GM10248 (cell line): ENCODE data around the gene MAN1A1.

ENCODE experiments used
- CTCF ChIA-PET: fragments of 300-600 bp; sonication (Branson Sonifier 250); formaldehyde crosslinking; extraction: SDS; loops from one replicate; lab custom pipeline; 2021; ENCODE audit warnings: antibody characterized with exemption; lab: Yijun Ruan, JAX
- POLR2A ChIA-PET: fragments of 350-650 bp; sonication (Branson Sonifier 250); formaldehyde crosslinking; extraction: SDS; loops from one replicate; lab custom pipeline; 2020; ENCODE audit warnings: antibody characterized with exemption; lab: Yijun Ruan, JAX
- DNase-seq: peaks from one replicate; pipeline ENCODE4 v3.0.0; 2012; ENCODE audit errors: extremely low spot score
- CTCF ChIP-seq: IDR thresholded peaks from 2 replicates; pipeline ENCODE4 v1.5.1; 2012; ENCODE audit warnings: mild to moderate bottlenecking, low read depth; ENCODE audit errors: extremely low read depth, missing control alignments, control extremely low read depth

The MAN1A1 gene

GRCh38 chr6:119308048-119308570 lies 41.5 kb downstream of the MAN1A1 start:
- ChIA-PET POLR2A (no interaction called here), CTCF (interaction anchor here (1.3 to 2.2 kb wide), 2 partner anchors 8 to 32 kb away, joined by 3 to 6 read pairs; no protein-coding TSS in a partner anchor)
- TF ChIP-seq CTCF, result no peak
- no peak for DNase-seq

- CTCF ChIA-PET, result no interaction called here
- TF ChIP-seq CTCF, result no peak
- DNase-seq, result no peak
- POLR2A ChIA-PET, result no interaction called here
These were observed 42.5 kb downstream of the MAN1A1 start for GRCh38 chr6:119307056-119307455.

GRCh38 chr6:119306396-119306968 lies 43.1 kb downstream of the MAN1A1 start:
- POLR2A ChIA-PET, result no interaction called here
- DNase-seq, result no peak
- no peak for TF ChIP-seq CTCF
- CTCF ChIA-PET, result interaction anchor here (2.5 kb wide), 1 partner anchor 8 kb away, joined by 7 read pairs; no protein-coding TSS in a partner anchor

- no peak for TF ChIP-seq CTCF
- DNase-seq, result no peak
- POLR2A ChIA-PET, result no interaction called here
- CTCF ChIA-PET, result interaction anchor here (1.3 to 1.9 kb wide), 6 partner anchors 8 to 154 kb away, joined by 3 to 8 read pairs (median 4); no protein-coding TSS in a partner anchor
These were observed 46.2 kb downstream of the MAN1A1 start for GRCh38 chr6:119303164-119303887.

GRCh38 chr6:119301429-119301828 lies 48.1 kb downstream of the MAN1A1 start:
- POLR2A ChIA-PET, result no interaction called here
- DNase-seq, result no peak
- TF ChIP-seq CTCF, result no peak
- CTCF ChIA-PET, result interaction anchor here (1.7 kb wide), 1 partner anchor 10 kb away, joined by 7 read pairs; no protein-coding TSS in a partner anchor

- TF ChIP-seq CTCF, result no peak
- CTCF ChIA-PET, result interaction anchor here (1.1 to 1.7 kb wide), 3 partner anchors 8 to 14 kb away, joined by 4 to 6 read pairs (median 5); no protein-coding TSS in a partner anchor
- no peak for DNase-seq
- POLR2A ChIA-PET, result no interaction called here
These were observed 49.9 kb downstream of the MAN1A1 start for GRCh38 chr6:119299694-119300093.
